ENCODE data around the gene CCR3.
"Not testable (repeated sequence)": the region's sequence is repeated elsewhere in the genome, so short reads cannot be mapped to it uniquely, and the experiment has no call there.

The CCR3 gene

GRCh38 chr3:46242120-46242519 is at the start of gene CCR3:
Gene CCR3 (plus strand): TSS chr3:46242460. CDS start chr3:46265159, 22,699 bp downstream.
- no peak for DNase-seq

- DNase-seq, result no peak
Measured at GRCh38 chr3:46192939-46193338, 49.3 kb upstream of the CCR3 start.

GRCh38 chr3:46193436-46193835 is 48.8 kb upstream of the CCR3 start:
- DNase-seq, result no peak

GRCh38 chr3:46194868-46195553 is 47.2 kb upstream of the CCR3 start:
- DNase-seq, result no peak

- no peak for DNase-seq
Measured at GRCh38 chr3:46196261-46196957, 45.9 kb upstream of the CCR3 start.

- peak in 1 of 51 donors; percentile 12 for DNase-seq
Measured at GRCh38 chr3:46200211-46200610, 42.0 kb upstream of the CCR3 start.

GRCh38 chr3:46200790-46201189 is 41.5 kb upstream of the CCR3 start:
- no peak for DNase-seq

- DNase-seq, result no peak
Measured at GRCh38 chr3:46202535-46202934, 39.7 kb upstream of the CCR3 start.

GRCh38 chr3:46203681-46204080 is 38.6 kb upstream of the CCR3 start:
- no peak for DNase-seq

- no peak for DNase-seq
Measured at GRCh38 chr3:46205286-46205960, 36.8 kb upstream of the CCR3 start.

GRCh38 chr3:46206282-46207015 is 35.8 kb upstream of the CCR3 start:
- peak in 1 of 51 donors; percentile 10 for DNase-seq

GRCh38 chr3:46207514-46207913 is 34.7 kb upstream of the CCR3 start:
- not testable (repeated sequence) for DNase-seq

- peak in 17 of 51 donors; percentile 4 to 46 (median 17) for DNase-seq
Measured at GRCh38 chr3:46208167-46208704, 34.0 kb upstream of the CCR3 start, which contains the start of gene CCR1. Gene CCR1 (minus strand): TSS chr3:46208313. CDS start chr3:46204313, 4,000 bp downstream.

GRCh38 chr3:46209053-46209452 is 33.2 kb upstream of the CCR3 start:
- no peak for DNase-seq

GRCh38 chr3:46209746-46210470 is 32.4 kb upstream of the CCR3 start:
- DNase-seq, result no peak

GRCh38 chr3:46212101-46212500 is 30.2 kb upstream of the CCR3 start:
- no peak for DNase-seq

- DNase-seq, result no peak
Measured at GRCh38 chr3:46213201-46213600, 29.1 kb upstream of the CCR3 start.

GRCh38 chr3:46214751-46215352 is 27.4 kb upstream of the CCR3 start:
- no peak for DNase-seq

GRCh38 chr3:46215810-46216414 is 26.3 kb upstream of the CCR3 start:
- DNase-seq, result no peak

- DNase-seq, result no peak
Measured at GRCh38 chr3:46218196-46218709, 24.0 kb upstream of the CCR3 start.
